Measurements from ENCODE around the gene MTMR11.
"Not testable (repeated sequence)": the region's sequence is repeated elsewhere in the genome, so short reads cannot be mapped to it uniquely, and the experiment has no call there.

MTMR11 gene

DNA sequence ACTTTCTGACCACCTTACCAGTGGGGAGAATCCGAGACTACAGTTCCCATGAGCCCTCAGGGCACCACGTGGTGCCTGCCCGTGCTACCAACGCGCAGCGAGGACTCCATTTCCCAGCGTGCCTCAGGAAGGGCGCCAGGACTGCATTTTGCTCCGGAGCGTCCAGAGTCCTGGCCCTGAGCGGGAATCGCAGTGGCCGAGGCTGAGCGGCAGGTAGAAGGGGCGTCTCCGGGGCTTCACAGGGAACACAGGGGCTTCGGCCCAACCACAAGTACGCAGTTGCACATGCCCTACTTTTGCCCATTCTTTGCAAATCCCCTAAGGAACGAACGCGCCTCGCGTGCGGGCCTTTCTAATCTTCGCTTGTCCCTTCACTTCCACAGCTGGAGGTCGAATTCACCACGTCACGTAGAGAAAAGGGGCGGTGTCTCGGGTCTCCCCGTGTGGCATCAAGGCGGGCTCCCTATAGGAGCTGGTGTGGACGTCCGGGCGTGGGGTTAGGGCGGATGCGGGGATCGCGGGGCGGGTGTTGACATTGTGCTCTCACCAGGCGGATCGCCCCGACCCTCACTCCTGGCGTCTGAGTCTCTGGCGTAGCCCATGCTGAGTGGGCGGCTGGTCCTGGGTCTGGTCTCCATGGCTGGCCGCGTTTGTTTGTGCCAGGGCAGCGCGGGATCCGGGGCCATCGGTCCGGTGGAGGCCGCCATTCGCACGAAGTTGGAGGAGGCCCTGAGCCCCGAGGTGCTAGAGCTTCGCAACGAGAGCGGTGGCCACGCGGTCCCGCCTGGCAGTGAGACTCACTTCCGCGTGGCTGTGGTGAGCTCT lies 37.0 kb downstream of the MTMR11 start, which contains the start of gene BOLA1:
TSS of gene BOLA1 (plus strand) at position 109 of the 825 bp plus-strand sequence. CDS start at position 601, 492 bp downstream.
- peak; percentile 81 for DNase-seq

DNA sequence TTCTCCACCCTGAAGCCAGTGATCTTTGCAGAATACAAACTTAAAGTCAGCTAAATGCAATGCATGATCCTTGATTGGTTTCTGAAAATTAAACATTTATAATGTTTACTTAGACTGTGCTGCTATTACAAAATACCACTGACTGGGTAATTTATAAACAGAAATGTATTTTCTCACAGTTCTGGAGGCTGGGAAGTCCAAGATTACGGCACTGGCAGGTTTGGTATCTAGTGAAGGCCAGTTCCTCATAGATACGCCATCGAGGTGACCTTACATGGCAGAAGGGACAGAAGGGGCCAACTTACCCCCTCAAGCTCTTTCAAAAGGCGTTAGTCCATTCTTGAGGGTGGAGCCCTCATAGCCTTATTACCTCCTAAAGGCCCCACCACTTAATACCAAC lies 40.1 kb downstream of the MTMR11 start:
- DNase-seq = no peak

DNA sequence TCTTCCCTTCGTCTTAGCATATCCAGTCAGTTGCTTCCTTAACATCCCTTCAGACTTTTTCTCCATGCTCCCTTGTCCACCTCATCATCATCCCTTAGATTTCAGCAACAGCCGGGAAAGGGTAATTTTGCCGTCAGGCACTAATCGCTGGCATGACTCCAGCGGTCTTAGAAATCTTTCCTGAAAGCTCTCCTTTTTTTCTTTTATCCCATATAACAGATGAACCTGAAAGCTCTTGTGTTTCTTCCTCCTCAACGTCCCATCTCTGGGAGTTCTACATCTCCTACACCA lies 47.7 kb downstream of the MTMR11 start:
- no peak for DNase-seq

DNA sequence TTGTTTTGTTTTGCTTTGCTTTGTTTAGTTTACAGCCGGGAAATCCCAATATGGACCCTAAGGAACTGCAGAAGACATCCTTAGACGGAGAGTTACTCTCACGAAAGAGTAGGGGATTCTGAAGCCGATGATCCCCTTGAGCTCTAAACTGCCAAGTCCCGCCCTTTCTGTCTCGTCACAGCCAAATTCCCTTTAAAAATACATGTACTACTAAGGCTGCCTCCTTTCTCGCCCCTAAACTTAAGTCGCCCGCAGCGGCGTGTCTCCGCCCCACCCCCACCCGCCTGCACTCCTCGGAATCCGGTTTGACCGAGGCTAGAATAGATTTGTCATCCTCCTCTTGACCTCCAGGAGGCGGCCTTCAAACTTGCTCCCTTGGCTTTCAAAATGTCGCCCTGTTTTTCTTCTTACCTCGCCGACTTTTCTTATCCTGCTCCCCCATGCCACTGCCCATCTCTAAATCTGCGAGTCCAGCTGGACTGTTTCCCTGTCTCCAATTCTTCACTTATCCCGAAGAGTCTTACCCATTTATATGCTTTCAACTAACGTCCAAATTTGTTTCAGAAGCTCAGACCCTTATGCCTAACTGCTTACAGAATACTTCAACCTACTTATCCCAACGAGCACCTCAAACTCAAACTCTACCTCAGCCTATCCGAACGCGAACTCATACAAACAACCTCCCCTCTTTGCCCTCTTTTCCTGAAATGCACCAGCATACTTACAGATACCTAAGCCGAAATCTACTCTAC lies 48.3 kb downstream of the MTMR11 start:
- DNase-seq = peak; percentile 59

DNA sequence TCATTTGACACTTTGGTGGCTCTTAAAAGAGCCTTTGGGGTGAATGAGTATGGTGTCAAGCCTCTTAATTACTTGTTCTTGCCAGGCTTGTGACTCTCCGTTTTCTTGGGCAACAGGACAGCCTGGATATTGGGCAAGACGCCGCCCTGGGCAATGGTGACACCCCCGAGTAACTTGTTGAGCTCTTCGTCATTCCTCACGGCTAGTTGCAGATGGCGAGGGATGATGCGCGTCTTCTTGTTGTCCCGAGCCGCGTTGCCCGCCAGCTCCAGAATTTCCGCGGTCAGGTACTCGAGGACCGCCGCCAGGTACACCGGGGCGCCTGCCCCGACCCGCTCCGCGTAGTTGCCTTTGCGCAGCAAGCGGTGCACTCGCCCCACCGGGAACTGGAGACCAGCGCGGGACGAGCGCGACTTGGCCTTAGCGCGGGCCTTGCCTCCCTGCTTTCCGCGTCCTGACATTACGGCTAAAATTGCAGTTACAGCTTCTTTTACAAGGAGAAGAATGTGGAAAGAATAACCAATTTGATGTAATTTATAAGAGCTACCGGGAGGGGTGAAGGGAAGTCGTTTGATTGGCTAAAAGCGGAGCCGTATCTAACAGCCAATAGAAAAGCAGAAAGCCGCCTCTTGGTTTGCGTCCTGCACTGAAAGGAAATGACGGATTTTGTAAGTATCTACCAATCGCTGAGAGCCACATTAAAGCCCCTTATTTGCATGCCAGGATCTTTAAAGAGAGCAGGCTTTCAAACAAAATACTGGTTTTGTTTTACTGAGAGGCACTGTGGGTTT lies 49.0 kb downstream of the MTMR11 start:
- peak; percentile 99 for DNase-seq

DNA sequence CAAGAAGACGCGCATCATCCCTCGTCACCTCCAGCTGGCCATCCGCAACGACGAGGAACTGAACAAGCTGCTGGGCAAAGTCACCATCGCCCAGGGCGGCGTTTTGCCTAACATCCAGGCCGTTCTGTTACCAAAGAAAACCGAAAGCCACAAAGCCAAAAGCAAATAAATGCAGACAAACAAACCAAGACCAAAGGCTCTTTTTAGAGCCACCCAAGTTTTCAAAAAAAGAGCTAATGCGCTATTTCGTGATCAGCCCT lies 49.6 kb downstream of the MTMR11 start:
- DNase-seq = not testable (repeated sequence)

DNA sequence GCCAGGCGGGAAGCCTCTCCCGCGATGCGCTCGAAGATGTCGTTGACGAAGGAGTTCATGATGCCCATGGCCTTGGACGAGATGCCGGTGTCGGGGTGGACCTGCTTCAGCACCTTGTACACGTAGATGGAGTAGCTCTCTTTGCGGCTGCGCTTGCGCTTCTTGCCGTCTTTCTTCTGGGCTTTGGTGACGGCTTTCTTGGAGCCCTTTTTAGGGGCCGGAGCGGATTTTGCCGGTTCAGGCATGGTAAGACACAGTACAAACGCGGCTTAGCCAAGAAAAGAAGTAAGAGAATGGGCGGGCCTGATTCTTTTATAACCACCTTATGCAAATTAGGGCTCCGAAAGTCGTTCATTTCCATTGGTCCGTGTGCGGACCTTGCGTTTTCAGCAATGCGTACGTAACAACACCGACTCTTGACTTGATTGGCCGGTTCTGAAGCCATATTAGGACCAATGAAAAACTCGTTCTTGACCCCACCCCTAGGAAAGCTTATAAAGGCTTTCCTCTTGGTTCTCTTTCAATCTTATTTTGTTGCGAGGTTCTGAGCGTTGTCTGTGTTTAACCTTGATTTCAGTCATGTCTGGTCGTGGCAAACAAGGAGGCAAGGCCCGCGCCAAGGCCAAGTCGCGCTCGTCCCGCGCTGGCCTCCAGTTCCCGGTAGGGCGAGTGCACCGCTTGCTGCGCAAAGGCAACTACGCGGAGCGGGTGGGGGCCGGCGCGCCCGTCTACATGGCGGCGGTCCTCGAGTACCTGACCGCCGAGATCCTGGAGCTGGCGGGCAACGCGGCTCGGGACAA lies 50.1 kb downstream of the MTMR11 start:
- peak; percentile 100 for DNase-seq

DNA sequence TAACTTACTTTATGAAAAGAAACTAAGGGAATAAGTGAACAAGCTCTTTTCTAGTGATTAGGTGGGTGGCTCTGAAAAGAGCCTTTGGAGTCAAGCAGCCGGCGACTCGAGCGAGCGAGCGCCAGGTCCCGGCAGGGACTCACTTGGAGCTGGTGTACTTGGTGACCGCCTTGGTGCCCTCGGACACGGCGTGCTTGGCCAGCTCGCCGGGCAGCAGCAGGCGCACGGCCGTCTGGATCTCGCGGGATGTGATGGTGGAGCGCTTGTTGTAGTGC lies 50.6 kb downstream of the MTMR11 start:
- not testable (repeated sequence) for DNase-seq

DNA sequence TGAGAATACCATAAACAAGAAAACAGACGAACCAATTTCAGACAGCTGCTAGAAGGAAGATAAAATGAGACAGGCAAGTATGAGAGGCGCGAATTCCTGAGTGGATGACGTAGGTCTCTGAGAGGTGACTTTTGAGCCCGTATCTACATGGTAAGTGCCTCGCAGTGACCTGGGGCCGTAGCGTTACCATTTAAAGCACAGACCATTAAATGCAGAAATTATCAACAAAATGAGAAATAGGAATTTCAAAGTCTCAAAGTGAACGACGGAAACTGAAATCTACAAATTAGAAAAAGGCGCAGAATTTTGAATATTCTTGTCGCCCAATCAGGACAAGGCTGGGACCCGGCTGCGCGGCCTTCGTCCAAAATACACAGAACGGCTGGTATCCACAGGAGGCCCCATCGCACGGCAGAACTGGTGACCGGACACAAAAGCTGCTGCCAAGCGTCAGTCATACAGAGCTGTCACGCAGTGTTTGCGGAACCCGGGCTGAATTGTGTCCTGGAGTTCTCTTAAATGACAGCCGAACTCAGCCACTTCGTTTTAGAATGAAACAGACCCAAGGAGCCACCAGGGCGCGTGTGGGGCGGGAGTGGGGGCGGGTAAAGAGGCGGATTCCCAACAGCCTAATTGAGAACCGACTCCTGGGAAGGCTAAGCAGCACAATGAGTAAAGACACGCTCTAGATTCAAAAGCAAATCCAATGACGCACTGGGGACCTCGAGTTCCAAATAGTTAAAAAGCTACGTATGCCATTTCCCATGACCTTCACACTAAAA lies 51.1 kb downstream of the MTMR11 start:
- DNase-seq = peak; percentile 95

DNA sequence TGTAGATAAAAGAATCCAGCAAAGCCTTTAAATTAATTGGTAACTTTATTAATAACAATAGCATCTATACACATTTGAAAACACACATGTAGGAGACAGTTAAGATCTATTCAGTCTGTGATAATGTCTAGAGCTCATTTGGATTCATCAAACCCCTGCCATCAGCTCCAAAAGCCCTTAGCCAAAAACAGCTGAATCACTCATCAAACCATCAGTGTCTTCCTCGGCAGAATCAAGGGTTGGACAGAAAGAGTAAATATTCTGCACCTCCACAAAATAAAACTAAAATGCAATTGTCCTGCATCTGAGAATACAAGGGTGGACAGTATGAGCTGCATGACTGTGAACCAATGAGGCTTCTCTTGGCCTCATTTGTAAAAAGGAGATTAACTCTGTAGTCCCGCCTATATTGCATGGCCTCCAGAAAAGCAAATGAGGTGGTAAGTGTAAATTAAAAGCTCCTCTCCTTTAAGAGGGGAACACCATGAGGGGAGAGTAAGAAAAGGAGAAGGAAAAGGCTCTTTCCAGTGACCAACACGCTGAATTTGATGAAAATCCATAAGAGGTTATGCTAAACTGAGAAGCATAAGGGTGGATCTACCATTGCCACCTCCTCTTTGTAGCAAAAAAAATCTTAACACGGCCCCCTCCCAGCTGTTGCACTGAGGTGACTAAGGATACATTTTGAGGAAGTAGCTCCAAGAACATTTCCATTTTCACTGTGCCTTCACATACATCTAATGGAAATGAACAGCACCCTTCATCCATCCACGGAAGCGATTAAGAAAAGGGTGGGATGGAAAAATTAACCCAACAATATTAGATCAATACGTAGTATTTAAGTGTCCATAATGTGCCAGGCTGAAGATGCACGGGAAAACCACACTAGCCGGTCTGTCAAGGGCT lies 52.0 kb downstream of the MTMR11 start:
- DNase-seq = peak; percentile 37

DNA sequence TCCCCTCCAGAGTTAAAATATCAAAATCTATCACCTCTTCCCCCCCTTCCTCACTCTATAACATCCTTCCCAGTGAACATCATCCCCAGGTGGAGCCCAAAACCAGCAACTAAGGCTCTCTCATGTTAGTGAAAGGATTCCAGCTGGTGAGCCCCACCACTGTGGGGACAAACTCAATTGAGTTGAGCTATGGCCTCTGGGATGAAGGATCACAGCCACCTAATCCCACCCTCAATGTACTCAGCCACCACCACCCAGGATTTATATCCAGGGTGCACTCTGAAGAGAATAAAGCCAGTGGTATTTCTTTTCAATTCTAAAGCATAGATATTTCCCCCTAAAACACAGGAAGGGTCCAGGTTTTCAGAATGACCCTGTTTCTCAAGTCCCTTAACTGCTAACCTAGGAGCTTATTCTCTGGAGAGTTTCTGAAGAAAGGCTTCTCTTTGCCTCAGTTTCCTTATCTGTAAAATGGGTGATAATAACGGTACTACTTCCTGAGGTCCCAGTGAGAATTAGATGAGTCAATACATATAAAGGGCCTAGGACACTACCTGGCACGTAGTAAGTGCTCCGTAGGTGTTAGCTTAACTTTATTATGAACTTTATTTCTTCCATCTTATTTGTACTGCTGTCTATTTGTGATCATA lies 53.0 kb downstream of the MTMR11 start:
- no peak for DNase-seq

DNA sequence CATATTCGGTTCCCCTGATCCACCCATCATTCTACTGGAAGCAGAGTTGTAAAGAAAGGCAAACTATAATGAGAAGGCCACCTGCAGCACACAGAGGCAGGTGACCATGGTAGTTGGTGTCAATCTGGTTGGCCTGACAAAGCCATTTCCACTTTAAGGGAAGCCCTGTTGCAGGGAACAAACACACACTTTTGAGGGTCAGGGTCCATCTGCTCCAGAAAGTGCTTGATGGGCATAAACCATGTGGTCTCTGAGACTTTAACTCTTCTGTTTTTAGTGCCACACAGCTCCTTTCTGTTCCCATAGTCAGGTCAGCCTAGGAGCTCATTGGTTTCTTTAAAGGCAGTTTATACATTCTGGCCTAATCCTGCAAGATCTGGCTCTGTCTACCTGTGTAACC lies 54.8 kb downstream of the MTMR11 start:
- no peak for DNase-seq

DNA sequence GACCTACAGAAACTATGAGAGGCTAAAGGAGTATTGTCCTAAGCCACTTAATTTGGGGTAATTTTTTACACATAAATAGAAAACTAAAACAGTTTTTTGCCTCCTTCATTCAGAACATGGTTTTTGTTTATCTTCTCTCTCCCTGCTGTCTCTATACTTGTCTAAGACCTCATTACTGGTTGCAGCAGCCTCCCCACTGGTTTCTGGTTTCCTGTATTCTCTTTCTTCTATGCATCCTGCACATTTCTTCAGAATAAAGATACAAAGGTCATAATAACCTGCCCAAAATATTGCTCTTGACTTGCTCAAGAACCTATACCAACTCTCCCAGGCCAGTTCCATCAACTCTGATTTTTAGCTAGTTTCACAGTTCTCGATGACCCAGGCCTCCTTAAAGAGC lies 57.1 kb downstream of the MTMR11 start:
- no peak for DNase-seq

Data from NCI-H2081 treated with DMSO at 0.1 percent for 48 hours (cell line).